ENCODE results near the gene DCDC1.

DNA sequence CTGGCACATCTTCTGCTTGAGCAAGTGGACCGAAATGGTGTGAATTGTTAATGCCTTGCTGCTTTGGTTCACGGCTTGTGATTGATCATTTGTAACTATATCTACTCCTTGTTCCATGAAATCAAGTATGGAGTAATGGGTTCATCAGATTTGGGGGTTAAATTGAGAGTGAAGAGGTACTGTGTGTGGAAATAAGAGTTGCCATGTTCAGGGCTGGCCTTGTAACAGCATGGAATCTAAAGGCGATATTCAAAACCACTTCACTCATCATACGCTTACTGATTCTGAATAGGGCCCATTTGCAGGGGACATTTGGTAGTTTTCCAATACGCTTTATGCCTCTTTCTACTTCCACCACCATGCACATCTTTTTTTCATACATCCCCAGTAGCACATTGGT lies 122.2 kb downstream of the DCDC1 start:
- TF ChIP-seq, protein P1, sequence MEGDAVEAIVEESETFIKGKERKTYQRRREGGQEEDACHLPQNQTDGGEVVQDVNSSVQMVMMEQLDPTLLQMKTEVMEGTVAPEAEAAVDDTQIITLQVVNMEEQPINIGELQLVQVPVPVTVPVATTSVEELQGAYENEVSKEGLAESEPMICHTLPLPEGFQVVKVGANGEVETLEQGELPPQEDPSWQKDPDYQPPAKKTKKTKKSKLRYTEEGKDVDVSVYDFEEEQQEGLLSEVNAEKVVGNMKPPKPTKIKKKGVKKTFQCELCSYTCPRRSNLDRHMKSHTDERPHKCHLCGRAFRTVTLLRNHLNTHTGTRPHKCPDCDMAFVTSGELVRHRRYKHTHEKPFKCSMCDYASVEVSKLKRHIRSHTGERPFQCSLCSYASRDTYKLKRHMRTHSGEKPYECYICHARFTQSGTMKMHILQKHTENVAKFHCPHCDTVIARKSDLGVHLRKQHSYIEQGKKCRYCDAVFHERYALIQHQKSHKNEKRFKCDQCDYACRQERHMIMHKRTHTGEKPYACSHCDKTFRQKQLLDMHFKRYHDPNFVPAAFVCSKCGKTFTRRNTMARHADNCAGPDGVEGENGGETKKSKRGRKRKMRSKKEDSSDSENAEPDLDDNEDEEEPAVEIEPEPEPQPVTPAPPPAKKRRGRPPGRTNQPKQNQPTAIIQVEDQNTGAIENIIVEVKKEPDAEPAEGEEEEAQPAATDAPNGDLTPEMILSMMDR (conservative IDR thresholded peaks at IDR 0.05 in 1 of 2, IDR thresholded peaks at IDR 0.05 in 1 of 2; ENCODE audit: low read depth in 1 of 2, low read length in 2 of 2), result no peak
- TF ChIP-seq EZH2 (IDR thresholded peaks at IDR 0.05; ENCODE audit: low read length, missing control alignments), result no peak
